SH-SY5Y (cell line): ENCODE results near the gene HEG1.
A peak's percentile ranks its signal among the peaks of the same experiment; 100 is the strongest.

Experiments used
- GATA2 ChIP-seq: IDR thresholded peaks from 2 replicates; pipeline ENCODE4 v1.6.1; 2011; ENCODE audit warnings: mild to moderate bottlenecking, low read depth, low read length
- GATA3 ChIP-seq: IDR thresholded peaks from 2 replicates; pipeline ENCODE4 v1.6.1; 2011; ENCODE audit warnings: low read depth, mild to moderate bottlenecking, low read length, moderate library complexity

Gene HEG1

DNA sequence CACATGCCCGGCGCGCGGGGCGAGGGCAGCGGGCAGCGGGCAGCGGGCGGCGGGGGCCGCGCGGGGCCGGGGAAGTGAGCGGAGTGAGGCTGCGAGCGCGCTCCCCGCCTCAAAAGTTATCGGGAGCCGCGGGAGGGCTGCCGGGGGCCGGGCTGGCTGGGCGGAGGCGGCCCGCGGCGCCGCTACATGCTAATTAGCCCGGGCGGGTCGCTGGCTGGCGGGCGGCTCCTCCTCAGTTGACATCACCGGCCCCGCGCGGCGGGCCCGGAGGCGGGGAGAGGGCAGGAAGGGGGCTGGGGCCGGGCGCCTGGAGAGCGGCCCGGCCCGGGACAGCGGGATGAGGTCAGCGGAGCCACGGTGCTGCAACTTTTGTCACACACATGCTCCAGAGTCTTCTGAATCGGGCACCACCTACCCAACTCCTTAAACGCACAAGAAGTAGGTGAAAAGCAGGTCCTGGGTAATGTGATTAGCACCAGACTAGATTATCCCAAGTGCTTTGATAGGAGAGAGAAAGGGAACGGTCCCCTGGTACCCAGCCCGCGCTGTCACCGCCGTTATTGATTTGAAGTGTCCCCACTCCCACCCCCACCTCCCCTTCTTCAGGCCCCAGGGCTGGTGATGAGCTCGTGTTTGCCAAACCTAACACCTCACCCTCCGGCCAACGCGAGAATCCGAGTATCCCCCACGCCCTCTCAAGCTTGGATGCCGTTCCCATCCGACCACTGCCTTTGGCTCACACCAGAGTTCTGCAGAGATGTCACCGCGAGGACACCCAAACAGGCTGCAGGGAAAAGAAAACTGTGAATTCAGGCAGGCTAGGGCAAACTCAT lies at the start of gene HEG1:
Gene HEG1 (minus strand): TSS at position 85 of the 833 bp plus-strand sequence. CDS start 107 bp downstream, outside the sequence.
- TF ChIP-seq GATA2 (no peak), GATA3 (no peak)

- TF ChIP-seq GATA3 (no peak), GATA2 (no peak)
Measured at GRCh38 chr3:125105116-125105515, 49.3 kb upstream of the HEG1 start.

DNA sequence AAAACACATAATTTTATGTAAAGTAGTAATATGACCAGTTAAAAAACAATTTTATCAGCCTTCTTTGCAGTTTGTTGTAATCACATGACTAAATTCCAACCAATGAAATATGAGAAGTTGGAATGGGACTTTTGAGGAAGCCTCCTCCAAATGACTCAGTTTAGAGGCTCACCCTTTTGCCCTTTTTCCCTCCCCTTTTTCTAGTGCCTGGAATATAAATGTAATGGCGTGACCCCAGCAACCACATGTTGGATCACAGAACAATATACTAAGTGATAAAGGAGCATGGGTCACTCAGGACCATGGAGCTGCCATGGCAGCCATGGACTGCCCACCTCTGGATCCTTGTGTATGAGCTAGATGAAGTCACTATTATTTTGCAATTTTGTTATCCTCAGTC lies 48.8 kb upstream of the HEG1 start:
- no peak for TF ChIP-seq GATA3

DNA sequence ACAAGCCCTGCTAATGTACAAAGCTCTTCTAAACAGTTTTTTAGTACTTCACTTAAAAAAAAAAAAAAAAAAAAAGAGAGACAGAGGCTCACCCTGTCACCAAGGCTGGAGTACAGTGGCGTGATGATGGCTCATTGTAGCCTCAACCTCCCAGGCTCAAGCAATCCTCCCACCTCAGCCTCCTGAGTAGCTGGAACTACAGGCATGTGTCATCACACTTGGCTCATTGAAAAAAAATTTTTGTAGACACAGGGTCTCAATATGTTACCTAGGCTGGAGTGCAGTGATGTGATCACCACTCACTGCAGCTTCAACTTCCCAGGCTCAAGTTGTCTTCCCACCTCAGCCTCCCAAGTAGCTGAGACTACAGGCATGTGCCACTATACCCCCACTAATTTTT lies 47.6 kb upstream of the HEG1 start:
- TF ChIP-seq GATA2 (no peak), GATA3 (no peak)

GRCh38 chr3:125102470-125102869 lies 46.7 kb upstream of the HEG1 start:
- TF ChIP-seq GATA2, result no peak
- no peak for TF ChIP-seq GATA3

GRCh38 chr3:125098611-125099291 lies 43.0 kb upstream of the HEG1 start:
- TF ChIP-seq GATA2, result no peak
- no peak for TF ChIP-seq GATA3

- TF ChIP-seq GATA2, result no peak
- no peak for TF ChIP-seq GATA3
Measured at GRCh38 chr3:125090649-125091048, 34.9 kb upstream of the HEG1 start.

- TF ChIP-seq GATA2, result no peak
- TF ChIP-seq GATA3, result no peak
Measured at GRCh38 chr3:125087768-125088391, 32.1 kb upstream of the HEG1 start.

DNA sequence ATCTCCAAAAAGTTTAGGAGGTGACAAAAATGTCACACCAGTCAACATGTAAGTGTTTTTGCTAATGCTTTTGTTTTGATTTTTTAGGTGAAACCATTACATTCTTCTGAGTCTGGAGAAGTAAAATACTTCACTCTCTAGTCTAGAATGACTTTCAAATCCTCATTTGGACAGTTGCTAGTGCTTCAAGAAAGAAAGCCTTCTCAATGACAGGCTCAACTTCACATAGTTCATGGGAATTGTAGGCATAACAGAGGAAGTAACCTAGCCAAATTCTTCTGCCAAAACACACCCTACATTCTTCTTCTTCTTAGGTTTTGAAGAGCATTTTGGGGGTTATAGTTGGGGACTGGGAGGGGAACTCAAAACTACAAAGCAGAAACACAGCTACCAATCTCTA lies 29.4 kb upstream of the HEG1 start:
- TF ChIP-seq GATA3 (no peak), GATA2 (no peak)

GRCh38 chr3:125083776-125084175 lies 28.0 kb upstream of the HEG1 start:
- TF ChIP-seq GATA3 (no peak), GATA2 (no peak)

DNA sequence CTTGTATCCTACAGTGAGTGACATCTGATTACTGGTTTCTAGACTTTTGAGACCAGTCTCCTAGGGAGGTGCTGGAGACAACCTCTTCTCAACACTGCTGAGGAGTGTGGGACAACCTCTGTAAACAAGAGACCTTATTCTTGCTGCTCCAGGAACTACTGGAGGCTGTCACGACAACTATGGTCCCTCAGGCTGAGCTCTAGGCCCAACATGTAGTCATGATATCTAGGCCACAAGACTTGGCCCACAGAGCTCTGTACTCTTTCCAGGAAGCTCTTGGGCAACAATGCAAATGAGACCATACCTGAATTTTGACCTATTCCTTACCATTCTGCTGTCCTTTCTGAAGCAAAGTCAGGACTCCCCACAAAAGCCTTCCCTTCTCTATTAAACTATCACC lies 24.3 kb upstream of the HEG1 start:
- TF ChIP-seq GATA3, result no peak
- TF ChIP-seq GATA2, result no peak

DNA sequence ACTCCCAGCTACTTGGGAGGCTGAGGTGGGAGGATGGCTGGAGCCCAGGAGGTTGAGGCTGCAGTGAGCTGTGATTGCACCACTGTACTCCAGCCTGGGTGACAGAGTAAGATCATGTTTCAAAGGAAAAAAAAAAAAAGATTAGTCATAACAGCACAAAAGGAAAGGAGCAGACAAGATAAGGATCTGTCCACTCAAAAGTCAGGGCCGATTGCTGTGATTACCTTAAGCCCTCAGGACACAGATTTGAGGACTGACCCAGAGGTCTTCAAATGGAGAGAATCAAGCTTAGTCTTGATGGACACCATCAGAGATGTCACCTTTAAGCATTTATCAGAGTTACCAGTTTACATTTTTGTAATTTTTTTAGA lies 23.9 kb upstream of the HEG1 start:
- TF ChIP-seq GATA2 (peak; percentile 53; the same call in 1 of the 2 replicates), GATA3 (no peak; the same call in 1 of the 2 replicates)

GRCh38 chr3:125078951-125079674 lies 23.3 kb upstream of the HEG1 start:
- TF ChIP-seq GATA3, result no peak
- TF ChIP-seq GATA2, result no peak

DNA sequence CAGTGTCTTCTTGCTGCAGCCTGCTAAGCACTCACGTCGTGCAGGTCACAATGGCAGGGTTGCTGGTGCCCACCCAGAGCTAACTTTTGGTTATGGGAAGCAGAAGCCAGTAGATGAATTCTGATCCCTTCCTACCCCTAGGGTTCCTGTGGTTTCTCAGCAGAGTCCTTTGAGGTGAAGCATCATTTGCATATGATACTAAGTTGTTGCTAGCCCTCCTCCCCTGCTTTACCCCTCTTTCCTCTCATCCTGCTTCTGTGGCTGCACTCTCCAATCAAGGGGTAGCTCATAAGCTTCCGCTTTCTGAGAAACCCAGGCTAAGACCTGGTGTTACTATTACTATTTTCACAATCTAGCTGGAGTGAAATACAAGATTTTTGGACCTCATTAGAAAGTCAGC lies 22.1 kb upstream of the HEG1 start:
- TF ChIP-seq GATA3 (no peak), GATA2 (no peak)
